HT-29 (cell line): ENCODE results near the gene PDCD2L. TPM values are rescaled to one million over a fixed set of nuclear protein-coding genes. Genes with fewer than 3 reads are reported as not detected.
A peak's percentile ranks its signal among the peaks of the same experiment; 100 is the strongest.
"Not testable (repeated sequence)": the region's sequence is repeated elsewhere in the genome, so short reads cannot be mapped to it uniquely, and the experiment has no call there.

Source experiments
- DNase-seq: peaks from one replicate; pipeline ENCODE4 v3.0.0-alpha.2; 2015; ENCODE audit warnings: low spot score
- total RNA-seq: library from RNA; depleted of rRNA; stranded (reverse); fragments of >200 nt; shearing (Covaris generic); gene quantifications from 2 replicates; pipeline ENCODE4 v1.2.3, GENCODE V29; 2014; rRNA removed

Gene PDCD2L, protein sequence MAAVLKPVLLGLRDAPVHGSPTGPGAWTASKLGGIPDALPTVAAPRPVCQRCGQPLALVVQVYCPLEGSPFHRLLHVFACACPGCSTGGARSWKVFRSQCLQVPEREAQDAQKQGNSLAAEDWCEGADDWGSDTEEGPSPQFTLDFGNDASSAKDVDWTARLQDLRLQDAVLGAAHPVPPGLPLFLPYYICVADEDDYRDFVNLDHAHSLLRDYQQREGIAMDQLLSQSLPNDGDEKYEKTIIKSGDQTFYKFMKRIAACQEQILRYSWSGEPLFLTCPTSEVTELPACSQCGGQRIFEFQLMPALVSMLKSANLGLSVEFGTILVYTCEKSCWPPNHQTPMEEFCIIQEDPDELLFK
- 83.2 and 89.6 TPM in 2 replicates for total RNA-seq

DNA sequence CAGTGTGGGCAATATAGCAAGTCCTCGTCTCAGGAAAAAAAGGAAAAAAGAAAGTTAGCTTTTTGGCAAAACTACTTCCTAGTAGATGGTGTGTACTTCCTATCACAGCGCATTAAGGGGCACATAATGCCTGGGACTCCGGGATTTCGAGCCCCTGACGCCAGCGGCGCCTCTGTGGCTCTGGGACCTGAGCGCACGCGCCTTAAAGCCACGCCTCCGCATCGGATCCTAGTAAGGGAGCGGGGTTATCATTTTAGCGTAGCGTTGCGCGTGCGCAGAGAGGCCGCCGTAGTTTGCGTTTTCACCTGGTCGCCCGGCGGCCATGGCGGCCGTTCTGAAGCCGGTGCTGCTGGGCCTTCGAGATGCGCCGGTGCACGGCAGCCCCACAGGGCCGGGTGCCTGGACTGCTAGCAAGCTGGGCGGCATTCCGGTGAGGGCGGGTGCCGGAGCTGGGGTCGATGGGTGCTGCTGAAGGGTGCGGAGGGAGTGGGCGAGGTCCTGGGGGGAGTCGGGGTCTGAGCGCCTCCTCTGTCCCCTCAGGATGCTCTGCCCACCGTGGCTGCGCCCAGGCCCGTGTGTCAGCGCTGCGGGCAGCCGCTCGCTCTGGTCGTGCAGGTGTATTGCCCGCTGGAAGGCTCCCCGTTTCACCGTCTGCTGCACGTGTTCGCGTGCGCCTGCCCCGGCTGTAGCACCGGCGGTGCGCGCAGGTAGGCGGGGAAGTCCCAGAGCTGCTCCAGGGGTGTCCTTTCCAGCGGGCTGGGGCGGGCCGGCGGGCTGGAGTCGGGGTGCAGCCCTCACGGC is at the start of gene PDCD2L:
TSS of gene PDCD2L (plus strand) at position 291 of the 801 bp plus-strand sequence. CDS start at position 323, 32 bp downstream.
- peak; percentile 99 for DNase-seq

GRCh38 chr19:34355201-34355600 is 49.0 kb upstream of the PDCD2L start:
- no peak for DNase-seq

- no peak for DNase-seq
These were observed 47.3 kb upstream of the PDCD2L start for GRCh38 chr19:34356875-34357274.

DNA sequence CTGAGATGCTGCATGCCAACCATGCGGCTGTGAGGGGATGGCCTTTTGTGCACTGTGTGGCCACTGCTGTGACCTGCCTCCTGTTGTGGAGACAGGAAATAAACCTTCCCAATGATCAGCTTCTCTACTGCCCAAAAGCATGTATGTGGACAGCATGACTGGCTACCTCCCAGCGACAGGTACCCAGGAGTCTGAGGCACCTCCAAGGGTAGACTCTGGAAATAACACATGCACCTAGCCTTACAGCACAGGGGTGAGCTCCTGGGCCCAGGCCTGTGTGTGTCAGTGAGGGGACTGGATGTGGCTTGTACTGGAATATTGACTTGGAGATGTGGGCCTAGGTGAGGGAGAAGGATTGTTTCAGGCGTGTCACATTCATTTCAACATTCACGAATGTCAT is 46.8 kb upstream of the PDCD2L start:
- no peak for DNase-seq

DNA sequence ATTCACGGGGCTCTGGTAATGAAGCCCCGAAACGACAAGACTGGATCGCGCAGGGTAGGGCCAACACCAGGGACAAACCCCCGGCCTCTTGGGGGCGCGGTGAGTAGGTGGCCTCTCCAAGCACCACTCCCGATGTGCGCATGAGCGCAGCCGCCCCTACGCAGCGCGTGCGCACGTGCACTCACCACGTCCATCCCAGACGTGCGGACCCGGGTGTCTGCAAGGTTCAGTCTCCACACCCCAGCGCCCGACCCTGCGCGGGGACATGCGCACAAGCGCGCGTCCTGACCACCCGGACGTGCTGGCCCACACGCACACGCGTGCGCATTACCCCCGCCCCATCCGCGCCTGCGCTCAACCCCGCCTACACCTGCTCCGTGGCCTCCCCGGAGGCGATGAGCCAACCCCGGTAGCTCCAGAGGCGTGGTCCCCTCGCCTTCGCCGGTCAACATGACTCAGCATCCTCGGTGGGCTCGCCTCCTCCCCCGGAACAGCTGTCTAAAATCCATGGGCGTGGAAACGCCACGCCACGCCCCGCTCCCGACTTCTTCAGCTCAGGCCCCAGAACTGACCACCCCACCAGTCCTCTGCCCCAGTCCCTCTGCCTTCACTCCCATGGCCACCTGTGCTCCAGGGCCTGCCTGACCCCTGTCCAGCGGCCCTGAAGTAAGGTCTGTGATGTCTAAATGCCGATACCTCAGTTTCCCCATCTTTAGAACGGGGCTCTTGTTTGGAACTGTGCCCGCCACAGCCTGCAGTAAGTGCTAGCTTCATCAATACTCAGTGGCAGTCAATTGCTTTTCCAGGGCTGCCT is 44.9 kb upstream of the PDCD2L start:
- DNase-seq = peak; percentile 99

DNA sequence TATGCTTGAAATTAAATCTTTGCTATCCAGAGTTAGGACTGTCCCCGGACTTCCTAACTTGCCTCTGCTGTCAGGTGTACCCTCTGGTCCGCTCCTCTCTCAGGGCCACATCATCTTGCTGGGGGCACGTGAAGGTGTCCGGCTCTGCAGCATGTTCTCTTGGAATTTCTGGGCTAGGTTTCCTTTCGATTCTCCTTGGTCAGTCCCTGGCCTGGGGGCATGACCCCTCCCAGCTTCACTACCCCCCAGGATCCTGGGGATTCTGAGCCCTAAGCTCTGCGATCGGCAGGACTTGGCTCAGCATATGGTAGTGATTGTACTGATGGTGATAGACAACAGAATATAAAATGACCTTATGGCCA is 44.3 kb upstream of the PDCD2L start:
- DNase-seq = no peak

GRCh38 chr19:34360354-34360909 is 43.8 kb upstream of the PDCD2L start:
- DNase-seq = no peak

DNA sequence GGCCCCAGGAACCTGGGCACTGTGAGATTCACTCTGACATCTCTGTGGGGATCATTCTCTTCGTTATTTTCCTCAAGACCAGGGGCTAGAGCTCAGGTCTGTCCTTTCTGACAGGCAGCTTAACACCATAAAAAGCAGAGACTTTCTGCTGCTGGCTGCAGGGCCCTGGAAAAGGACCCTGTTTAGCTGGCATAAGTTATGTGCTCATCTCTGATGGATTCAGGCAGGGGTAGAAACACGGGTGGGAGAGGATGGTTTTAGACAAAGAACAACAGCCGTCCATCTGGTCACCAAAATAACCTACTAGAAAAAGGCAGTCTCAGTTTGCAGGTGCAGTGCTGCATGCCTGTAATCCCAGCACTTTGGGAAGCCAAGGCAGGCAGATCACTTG is 41.5 kb upstream of the PDCD2L start:
- no peak for DNase-seq

DNA sequence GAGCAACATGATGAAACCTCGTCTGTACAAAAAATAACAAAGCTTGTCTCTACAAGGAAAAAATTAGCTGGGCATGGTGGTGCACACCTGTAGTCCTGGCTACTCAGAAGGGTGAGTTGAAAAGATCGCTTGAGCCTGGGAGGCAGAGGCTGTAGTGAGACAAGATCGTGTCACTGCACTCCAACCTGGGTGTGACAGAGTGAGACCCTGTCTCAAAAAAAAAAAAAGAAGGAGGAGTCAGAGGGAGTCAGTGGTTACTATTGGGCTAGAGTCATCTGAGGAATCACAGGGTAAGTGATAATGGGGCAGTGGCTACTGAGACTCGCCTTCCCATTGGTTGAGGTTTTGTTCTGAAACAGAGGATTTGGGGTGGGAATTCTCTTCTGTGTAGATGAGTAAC is 41.1 kb upstream of the PDCD2L start:
- no peak for DNase-seq

DNA sequence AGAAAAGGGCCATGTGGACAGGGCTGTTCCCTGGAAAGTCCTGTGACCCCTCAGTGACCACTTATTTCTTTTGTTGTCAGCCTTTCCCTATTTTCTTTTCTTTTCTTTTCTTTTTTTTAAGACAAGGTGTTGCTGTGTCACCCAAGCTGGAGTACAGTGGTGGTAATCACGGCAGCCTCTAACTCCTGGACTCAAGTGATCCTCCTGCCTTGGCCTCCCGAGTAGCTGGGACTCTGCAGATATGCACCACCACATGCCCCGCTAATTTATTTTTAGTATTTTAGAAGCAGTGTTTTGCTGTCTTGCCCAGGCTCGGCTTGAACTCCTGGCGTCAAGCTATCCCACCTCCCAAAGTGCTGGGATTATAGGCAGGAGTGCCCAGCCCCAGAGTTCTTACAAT is 40.3 kb upstream of the PDCD2L start:
- no peak for DNase-seq

GRCh38 chr19:34364462-34364829 is 39.8 kb upstream of the PDCD2L start:
- no peak for DNase-seq

DNA sequence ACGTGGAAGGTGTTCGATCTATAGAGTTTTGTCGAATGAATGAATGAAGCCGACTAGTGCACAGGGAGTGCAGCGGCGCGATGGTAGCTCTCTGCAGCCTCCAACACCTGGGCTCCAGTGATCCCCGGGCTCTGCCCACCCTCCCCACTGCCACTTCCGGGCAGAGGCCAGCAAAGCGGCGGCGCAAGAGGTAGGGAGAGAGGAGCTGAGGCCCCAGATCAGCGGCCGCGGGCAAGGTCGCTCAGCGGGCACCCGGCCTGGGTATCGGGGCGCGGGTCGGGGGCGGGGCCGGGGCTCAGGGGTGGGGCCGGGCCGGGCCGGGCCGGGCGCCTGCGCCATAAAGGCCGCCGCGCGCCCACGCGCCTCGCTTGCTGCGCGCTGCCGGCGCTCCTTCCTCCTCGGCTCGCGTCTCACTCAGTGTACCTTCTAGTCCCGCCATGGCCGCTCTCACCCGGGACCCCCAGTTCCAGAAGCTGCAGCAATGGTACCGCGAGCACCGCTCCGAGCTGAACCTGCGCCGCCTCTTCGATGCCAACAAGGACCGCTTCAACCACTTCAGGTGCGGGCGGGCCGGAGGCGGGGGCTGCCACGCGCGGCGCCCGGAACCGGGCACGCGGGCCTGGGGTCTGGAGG is 39.3 kb upstream of the PDCD2L start, which contains the start of gene GPI:
TSS of gene GPI (plus strand) at position 367 of the 633 bp plus-strand sequence. CDS start at position 438, 71 bp downstream.
- peak; percentile 75 for DNase-seq

- peak; percentile 58 for DNase-seq
These were observed 38.5 kb upstream of the PDCD2L start for GRCh38 chr19:34365463-34366401.

DNA sequence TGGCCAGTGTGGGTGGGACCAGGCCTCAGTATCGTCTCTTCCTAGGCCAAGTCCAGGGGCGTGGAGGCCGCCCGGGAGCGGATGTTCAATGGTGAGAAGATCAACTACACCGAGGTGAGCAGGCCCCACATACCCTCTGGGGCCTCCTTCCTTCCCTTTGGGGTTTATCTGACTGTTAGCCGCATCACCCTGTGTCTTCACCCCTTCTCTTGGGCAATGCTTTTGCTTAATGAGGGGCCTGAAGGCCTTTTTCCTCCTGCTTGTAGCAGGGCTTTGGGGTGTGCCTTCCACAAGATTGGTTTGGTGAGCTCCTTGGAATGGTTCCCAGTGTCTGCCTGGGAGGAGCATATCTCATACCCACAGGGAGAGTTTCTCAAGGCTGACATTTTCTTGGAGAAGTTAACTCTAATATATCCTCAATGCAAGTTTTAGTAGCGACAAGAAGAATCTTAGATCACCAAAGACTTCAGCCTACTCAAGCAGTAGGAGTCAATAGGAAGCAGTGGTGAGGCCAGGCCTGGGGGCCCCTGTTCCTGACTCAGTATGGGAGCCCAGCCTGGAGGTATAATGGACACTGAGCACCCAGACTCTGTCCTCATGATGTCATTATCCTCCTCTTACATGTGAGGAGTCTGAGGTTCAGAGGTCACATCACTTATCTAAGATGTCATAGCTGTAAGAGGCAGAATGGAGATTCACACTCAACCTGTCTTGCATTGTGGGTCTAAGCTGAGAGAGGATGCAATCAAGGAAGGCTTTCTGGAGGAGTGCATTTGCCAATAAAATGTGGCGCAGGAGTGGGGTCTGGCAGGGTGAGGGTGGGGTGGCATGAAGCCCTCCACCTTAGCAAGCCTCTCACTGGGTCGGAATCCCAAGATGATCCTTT is 37.2 kb upstream of the PDCD2L start:
- DNase-seq = no peak

DNA sequence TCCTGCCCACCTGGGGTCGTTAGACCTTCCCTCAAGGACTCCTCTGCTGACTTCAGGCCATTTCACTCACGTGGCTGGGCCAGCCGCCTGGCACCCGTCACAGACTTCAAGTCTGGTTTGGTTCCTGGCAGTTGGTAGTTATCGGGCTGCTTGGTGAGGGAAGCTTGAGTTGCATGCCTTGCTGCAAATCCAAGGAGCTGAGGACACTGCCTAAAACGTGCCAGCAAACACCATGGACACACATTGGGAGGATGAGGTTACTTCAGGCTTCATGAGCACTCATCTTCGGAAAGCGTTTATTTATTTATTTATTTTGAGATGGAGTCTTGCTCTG is 36.6 kb upstream of the PDCD2L start:
- no peak for DNase-seq

DNA sequence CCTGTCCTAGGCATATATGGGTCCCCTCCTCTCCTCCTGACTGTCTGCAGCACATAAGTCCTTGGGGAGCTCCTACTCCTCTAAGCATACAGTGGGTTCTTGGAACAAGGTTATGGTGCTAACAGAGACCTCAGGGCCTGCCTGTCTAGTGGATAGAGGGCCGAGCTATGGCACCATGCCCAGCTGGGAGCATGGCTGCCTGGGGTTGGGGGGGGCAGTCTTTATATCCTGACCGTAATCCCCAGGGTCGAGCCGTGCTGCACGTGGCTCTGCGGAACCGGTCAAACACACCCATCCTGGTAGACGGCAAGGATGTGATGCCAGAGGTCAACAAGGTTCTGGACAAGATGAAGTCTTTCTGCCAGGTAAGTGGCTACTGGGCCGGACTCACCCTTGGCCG is 35.9 kb upstream of the PDCD2L start:
- no peak for DNase-seq

GRCh38 chr19:34369166-34369565 is 35.0 kb upstream of the PDCD2L start:
- DNase-seq = not testable (repeated sequence)

- DNase-seq = no peak
These were observed 34.1 kb upstream of the PDCD2L start for GRCh38 chr19:34370117-34370516.

DNA sequence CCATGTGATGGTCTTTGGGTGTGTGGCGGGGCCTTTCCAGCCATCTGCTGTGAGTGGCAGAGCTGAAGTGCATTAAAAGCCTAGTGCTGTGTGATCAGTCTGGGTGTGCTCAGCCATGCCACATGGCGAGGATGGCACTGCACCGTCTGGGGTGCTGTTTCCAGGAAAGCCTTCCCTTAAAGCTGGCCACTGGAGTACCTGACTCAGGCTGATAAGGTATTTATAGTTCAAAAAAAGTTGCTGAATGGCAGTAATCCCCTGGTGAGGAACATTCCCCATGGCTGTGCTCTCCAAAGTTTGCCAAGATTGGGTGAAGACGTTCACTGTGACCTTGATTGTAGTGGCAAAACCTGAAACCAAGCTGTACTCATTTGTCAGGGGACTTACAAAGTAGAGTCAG is 33.2 kb upstream of the PDCD2L start:
- DNase-seq = no peak
